Measurements from ENCODE around the gene SMIM3. TPM values are rescaled to one million over a fixed set of nuclear protein-coding genes. Genes with fewer than 3 reads are reported as not detected.
"Not testable (repeated sequence)": the region's sequence is repeated elsewhere in the genome, so short reads cannot be mapped to it uniquely, and the experiment has no call there.

SMIM3 gene
- total RNA-seq, 1 donor from 2014 or later: 46.7 TPM

DNA sequence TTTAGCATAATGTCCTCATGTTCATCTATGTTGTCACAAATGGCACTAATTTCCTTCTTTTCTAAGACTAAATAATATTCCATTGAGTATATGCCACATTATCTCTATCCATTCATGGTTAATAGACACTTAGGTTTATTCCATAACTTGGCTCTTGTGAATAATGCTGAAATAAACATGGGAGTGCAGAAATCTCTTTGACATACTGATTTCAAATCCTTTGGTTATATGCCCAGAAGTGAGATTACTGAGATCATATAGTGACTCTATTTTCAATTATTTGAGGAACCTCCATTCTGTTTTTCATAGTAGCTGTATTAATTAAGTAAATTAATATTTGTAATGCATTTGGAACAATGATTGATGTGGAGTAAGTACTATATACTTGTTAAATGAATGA is 13.0 kb downstream of the SMIM3 start:
- H3K27me3 ChIP-seq: no peaks in the 10 kb centered on the region
- H3K4me3 ChIP-seq: no peak overlapping the region
- H3K9me3 ChIP-seq: no peaks in the 10 kb centered on the region
- peaks cover 37% of the 10 kb centered on the region for H3K4me1 ChIP-seq
- TF ChIP-seq, protein P1, sequence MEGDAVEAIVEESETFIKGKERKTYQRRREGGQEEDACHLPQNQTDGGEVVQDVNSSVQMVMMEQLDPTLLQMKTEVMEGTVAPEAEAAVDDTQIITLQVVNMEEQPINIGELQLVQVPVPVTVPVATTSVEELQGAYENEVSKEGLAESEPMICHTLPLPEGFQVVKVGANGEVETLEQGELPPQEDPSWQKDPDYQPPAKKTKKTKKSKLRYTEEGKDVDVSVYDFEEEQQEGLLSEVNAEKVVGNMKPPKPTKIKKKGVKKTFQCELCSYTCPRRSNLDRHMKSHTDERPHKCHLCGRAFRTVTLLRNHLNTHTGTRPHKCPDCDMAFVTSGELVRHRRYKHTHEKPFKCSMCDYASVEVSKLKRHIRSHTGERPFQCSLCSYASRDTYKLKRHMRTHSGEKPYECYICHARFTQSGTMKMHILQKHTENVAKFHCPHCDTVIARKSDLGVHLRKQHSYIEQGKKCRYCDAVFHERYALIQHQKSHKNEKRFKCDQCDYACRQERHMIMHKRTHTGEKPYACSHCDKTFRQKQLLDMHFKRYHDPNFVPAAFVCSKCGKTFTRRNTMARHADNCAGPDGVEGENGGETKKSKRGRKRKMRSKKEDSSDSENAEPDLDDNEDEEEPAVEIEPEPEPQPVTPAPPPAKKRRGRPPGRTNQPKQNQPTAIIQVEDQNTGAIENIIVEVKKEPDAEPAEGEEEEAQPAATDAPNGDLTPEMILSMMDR (IDR thresholded peaks at IDR 0.05): no peak
- no peak for TF ChIP-seq POLR2AphosphoS5 (IDR thresholded peaks at IDR 0.05; ENCODE audit: insufficient read depth in 1 of 2, low read depth in 1 of 2)
- TF ChIP-seq POLR2A (IDR thresholded peaks at IDR 0.05): no peak
- DNase-seq (ENCODE audit: extremely low spot score in 2 of 2): no peak
- peaks cover 0 to 11% of the 10 kb centered on the region in 2 donors for H3K36me3 ChIP-seq
- intact Hi-C loops (cut with DNase I): no loop called here
- no peak overlapping the region for H3K27ac ChIP-seq

DNA sequence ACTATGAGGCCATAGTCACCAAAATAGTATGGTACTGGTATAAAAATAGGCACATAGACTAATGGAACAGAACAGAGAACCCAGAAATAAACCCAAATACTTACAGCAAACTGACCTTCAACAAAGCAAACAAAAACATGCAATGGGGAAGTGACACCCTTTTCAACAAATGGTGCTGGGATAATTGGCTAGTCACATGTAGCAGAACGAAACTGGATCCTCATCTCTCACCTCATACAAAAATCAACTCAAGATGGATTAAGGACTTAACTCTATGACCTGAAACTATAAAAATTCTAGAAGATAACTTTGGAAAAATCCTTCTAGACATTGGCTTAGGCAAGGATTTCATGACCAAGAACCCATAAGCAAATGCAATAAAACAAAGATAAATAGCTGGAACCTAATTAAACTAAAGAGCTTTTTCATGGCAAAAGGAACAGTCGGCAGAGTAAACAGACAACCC is 14.9 kb downstream of the SMIM3 start:
- H3K27ac ChIP-seq; H3K9me3 ChIP-seq; intact Hi-C loops (cut with DNase I); DNase-seq (ENCODE audit: extremely low spot score in 2 of 2); H3K4me3 ChIP-seq; H3K27me3 ChIP-seq: not testable (repeated sequence)
- Histone ChIP-seq H3K4me1 (peaks cover 31% of the 10 kb centered on the region), H3K36me3 (peaks cover 0 to 11% of the 10 kb centered on the region in 2 donors)

DNA sequence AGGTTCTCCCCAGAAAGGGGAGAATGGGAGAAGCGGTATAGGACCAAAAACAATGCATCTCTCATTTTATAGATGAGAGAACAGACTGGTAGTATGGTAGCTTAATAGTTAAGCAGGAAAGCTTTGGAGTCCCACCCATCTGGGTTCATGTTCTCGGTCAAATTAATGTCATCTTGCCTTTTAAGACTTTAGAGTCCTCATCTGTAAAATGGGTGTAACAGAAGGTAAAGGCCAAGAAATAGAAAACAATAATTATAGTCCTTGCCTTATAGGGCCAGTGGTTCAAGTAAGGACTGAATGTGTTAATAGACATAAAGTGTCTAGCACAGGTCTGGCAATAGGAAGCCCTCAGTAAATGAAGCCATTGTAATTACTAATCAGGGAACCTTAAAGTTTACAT is 16.4 kb downstream of the SMIM3 start:
- intact Hi-C loops (cut with DNase I): no loop called here

DNA sequence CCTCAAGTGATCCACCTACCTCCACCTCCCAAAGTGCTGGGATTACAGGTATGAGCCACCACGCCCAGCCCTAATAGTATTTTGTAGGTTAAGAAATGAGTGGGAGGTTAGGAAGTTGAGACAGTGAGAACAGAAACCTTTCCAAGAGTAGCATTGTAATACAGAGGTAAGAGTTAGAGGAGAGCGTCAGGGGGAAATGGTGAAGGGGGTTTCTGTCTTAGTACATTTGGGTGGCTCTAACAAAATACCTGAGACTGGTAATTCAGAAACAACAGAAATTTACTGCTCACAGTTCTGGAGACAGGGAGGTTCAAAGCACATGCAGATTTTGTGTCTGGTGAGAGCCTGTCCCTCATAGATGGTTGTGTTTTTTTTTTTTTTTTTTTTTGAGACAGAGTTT is 18.8 kb downstream of the SMIM3 start:
- no peak overlapping the region for H3K27ac ChIP-seq
- no peak overlapping the region for H3K4me3 ChIP-seq
- intact Hi-C loops (cut with DNase I): no loop called here
- no peak for DNase-seq (ENCODE audit: extremely low spot score in 2 of 2)
- H3K4me1 ChIP-seq: no peaks in the 10 kb centered on the region
- no peaks in the 10 kb centered on the region for H3K27me3 ChIP-seq
- peaks cover 0 to 11% of the 10 kb centered on the region in 2 donors for H3K36me3 ChIP-seq
- no peaks in the 10 kb centered on the region for H3K9me3 ChIP-seq
- TF ChIP-seq POLR2A (IDR thresholded peaks at IDR 0.05) (no peak), POLR2AphosphoS5 (IDR thresholded peaks at IDR 0.05; ENCODE audit: insufficient read depth in 1 of 2, low read depth in 1 of 2) (no peak)
- TF ChIP-seq, protein P1 (IDR thresholded peaks at IDR 0.05): no peak

More for the DNA sequence above, 16.4 kb downstream of the SMIM3 start:
- no peak for DNase-seq (ENCODE audit: extremely low spot score in 2 of 2)
- Histone ChIP-seq H3K4me1 (peaks cover 16% of the 10 kb centered on the region), H3K4me3 (no peak overlapping the region), H3K27me3 (no peaks in the 10 kb centered on the region), H3K9me3 (no peaks in the 10 kb centered on the region), H3K36me3 (peaks cover 0 to 11% of the 10 kb centered on the region in 2 donors), H3K27ac (no peak overlapping the region)
- TF ChIP-seq, protein P1 (IDR thresholded peaks at IDR 0.05): no peak
- TF ChIP-seq POLR2AphosphoS5 (IDR thresholded peaks at IDR 0.05; ENCODE audit: insufficient read depth in 1 of 2, low read depth in 1 of 2) (no peak), POLR2A (IDR thresholded peaks at IDR 0.05) (no peak)

DNA sequence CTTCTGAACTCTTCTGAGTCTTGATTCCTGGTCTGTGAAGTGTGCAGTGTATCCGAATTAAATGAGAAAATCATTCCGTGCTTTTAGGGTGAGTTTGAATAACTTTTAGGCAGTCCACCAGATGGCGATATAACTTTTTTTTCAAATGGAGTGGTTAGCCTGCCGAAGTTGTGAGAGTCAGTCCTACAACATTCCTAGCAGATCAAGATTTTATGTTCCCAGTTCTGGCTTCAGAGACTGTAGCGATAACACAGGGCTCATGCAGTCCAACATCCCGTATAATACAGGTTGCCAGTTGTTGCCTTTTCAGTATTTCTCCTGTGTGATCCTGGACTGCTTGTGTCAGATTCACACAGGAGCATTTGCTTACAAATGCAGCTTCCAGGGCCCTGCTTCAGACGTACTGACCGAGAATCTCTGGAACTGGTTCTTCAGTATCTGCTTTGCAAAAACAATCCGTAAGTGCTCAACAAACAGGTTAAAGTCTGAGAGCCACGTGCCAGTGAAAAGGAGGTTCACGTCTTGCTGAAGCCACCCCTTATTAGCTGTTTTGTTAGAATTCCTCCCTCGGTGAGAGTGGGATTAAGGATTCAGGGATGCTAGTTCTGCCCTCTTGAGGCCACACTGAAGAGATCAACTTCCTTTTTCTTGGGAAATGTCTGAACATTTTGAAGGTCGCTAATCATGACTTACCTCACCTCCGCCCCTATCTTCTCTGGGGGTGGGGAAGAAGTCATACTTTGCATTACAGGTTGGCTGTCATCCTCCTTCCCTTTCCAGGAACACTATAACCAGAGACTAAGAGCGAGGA is 22.8 kb downstream of the SMIM3 start:
- H3K4me3 ChIP-seq: peak overlapping the region; percentile 27 to 33
- peak overlapping the region; percentile 53 for H3K27ac ChIP-seq
- H3K4me1 ChIP-seq: no peaks in the 10 kb centered on the region
- no peaks in the 10 kb centered on the region for H3K9me3 ChIP-seq
- no peaks in the 10 kb centered on the region for H3K36me3 ChIP-seq
- no peak for TF ChIP-seq POLR2A (IDR thresholded peaks at IDR 0.05)
- TF ChIP-seq, protein P1 (IDR thresholded peaks at IDR 0.05): peak in 2 of 3 experiments; percentile 33 to 58
- no peak for TF ChIP-seq POLR2AphosphoS5 (IDR thresholded peaks at IDR 0.05; ENCODE audit: insufficient read depth in 1 of 2, low read depth in 1 of 2)
- no peak for DNase-seq (ENCODE audit: extremely low spot score in 2 of 2)
- H3K27me3 ChIP-seq: no peaks in the 10 kb centered on the region
- intact Hi-C loops (cut with DNase I): no loop called here
